ENCODE results near the gene CTSZ.

DNA sequence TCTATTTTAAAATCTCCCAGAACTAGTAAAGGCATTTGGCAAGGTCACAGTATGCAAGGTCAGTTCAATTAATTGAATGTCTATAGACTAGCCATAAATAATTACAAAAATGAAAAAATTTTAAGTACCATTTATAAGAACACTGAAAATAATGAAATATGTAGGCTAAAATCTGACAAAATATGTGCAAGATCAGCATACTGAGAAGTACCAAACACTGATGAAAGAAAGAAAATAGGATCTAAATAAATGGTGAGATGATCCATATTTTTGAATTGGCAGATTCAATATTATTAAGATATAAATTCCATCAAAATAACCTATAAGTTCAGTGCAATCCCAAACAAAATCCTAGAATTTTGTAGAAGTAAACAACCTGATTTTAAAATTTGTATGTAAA is 54.0 kb downstream of the CTSZ start:
- TF ChIP-seq, protein P1, sequence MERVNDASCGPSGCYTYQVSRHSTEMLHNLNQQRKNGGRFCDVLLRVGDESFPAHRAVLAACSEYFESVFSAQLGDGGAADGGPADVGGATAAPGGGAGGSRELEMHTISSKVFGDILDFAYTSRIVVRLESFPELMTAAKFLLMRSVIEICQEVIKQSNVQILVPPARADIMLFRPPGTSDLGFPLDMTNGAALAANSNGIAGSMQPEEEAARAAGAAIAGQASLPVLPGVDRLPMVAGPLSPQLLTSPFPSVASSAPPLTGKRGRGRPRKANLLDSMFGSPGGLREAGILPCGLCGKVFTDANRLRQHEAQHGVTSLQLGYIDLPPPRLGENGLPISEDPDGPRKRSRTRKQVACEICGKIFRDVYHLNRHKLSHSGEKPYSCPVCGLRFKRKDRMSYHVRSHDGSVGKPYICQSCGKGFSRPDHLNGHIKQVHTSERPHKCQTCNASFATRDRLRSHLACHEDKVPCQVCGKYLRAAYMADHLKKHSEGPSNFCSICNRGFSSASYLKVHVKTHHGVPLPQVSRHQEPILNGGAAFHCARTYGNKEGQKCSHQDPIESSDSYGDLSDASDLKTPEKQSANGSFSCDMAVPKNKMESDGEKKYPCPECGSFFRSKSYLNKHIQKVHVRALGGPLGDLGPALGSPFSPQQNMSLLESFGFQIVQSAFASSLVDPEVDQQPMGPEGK (CRISPR knock-in tag; IDR thresholded peaks at IDR 0.05; ENCODE audit: borderline replicate concordance), result no peak
- TF ChIP-seq ZNF565 (CRISPR knock-in tag; conservative IDR thresholded peaks at IDR 0.05; ENCODE audit: low read depth), result no peak
- TF ChIP-seq ESRRG (CRISPR knock-in tag; IDR thresholded peaks at IDR 0.05), result no peak
- TF ChIP-seq PPARA (CRISPR knock-in tag; IDR thresholded peaks at IDR 0.05; ENCODE audit: borderline replicate concordance), result no peak
- no peak for TF ChIP-seq BACH2 (CRISPR knock-in tag; IDR thresholded peaks at IDR 0.05; ENCODE audit: borderline replicate concordance)
- no peak for TF ChIP-seq SNAI2 (CRISPR knock-in tag; IDR thresholded peaks at IDR 0.05)

All from SK-N-SH treated with all-trans-retinoic acid at 6 μM for 48 hours (cell line).